ENCODE data around the gene KIAA1549. TPM values are rescaled to one million over a fixed set of nuclear protein-coding genes. Genes with fewer than 3 reads are reported as not detected.
A peak's percentile ranks its signal among the peaks of the same experiment; 100 is the strongest.

Gene KIAA1549
- total RNA-seq, 1 donor from 2014 or later = 12.2 TPM

- no peak for DNase-seq (ENCODE audit: extremely low spot score, unreplicated experiment)
- TF ChIP-seq CTCF (IDR thresholded peaks at IDR 0.05) = no peak
- no peak overlapping the region for H3K4me3 Mint-ChIP-seq (ENCODE audit: unreplicated experiment)
- no peaks in the 10 kb centered on the region for H3K36me3 Mint-ChIP-seq (ENCODE audit: unreplicated experiment)
- no peaks in the 10 kb centered on the region for H3K27me3 Mint-ChIP-seq (ENCODE audit: unreplicated experiment)
- H3K9me3 Mint-ChIP-seq (ENCODE audit: unreplicated experiment) = no peaks in the 10 kb centered on the region
- peak overlapping the region; percentile 76 for H3K27ac Mint-ChIP-seq (ENCODE audit: unreplicated experiment)
- H3K4me1 Mint-ChIP-seq (ENCODE audit: unreplicated experiment) = peaks cover 41% of the 10 kb centered on the region
Measured at GRCh38 chr7:139022286-139022685, 41.1 kb upstream of the KIAA1549 start.

- Mint-ChIP-seq H3K27me3 (ENCODE audit: unreplicated experiment) (peaks cover 10% of the 10 kb centered on the region), H3K4me3 (ENCODE audit: unreplicated experiment) (no peak overlapping the region), H3K27ac (ENCODE audit: unreplicated experiment) (no peak overlapping the region), H3K9me3 (ENCODE audit: unreplicated experiment) (no peaks in the 10 kb centered on the region), H3K4me1 (ENCODE audit: unreplicated experiment) (peaks cover 37% of the 10 kb centered on the region), H3K36me3 (ENCODE audit: unreplicated experiment) (no peaks in the 10 kb centered on the region)
- DNase-seq (ENCODE audit: extremely low spot score, unreplicated experiment) = no peak
- no peak for TF ChIP-seq CTCF (IDR thresholded peaks at IDR 0.05)
Measured at GRCh38 chr7:139018910-139019309, 37.7 kb upstream of the KIAA1549 start.

- Mint-ChIP-seq H3K27ac (ENCODE audit: unreplicated experiment) (no peak overlapping the region), H3K4me1 (ENCODE audit: unreplicated experiment) (peaks cover 18% of the 10 kb centered on the region), H3K4me3 (ENCODE audit: unreplicated experiment) (no peak overlapping the region), H3K27me3 (ENCODE audit: unreplicated experiment) (peaks cover 12% of the 10 kb centered on the region), H3K36me3 (ENCODE audit: unreplicated experiment) (no peaks in the 10 kb centered on the region), H3K9me3 (ENCODE audit: unreplicated experiment) (no peaks in the 10 kb centered on the region)
- DNase-seq (ENCODE audit: extremely low spot score, unreplicated experiment) = no peak
- peak; percentile 82 for TF ChIP-seq CTCF (IDR thresholded peaks at IDR 0.05)
Measured at GRCh38 chr7:139016931-139017511, 35.8 kb upstream of the KIAA1549 start.

GRCh38 chr7:139011373-139011772, 30.2 kb upstream of the KIAA1549 start:
- peak; percentile 13 for DNase-seq (ENCODE audit: extremely low spot score, unreplicated experiment)
- TF ChIP-seq CTCF (IDR thresholded peaks at IDR 0.05) = no peak
- Mint-ChIP-seq H3K4me1 (ENCODE audit: unreplicated experiment) (no peaks in the 10 kb centered on the region), H3K27me3 (ENCODE audit: unreplicated experiment) (peaks cover 12% of the 10 kb centered on the region), H3K9me3 (ENCODE audit: unreplicated experiment) (no peaks in the 10 kb centered on the region), H3K4me3 (ENCODE audit: unreplicated experiment) (no peak overlapping the region), H3K36me3 (ENCODE audit: unreplicated experiment) (no peaks in the 10 kb centered on the region), H3K27ac (ENCODE audit: unreplicated experiment) (no peak overlapping the region)

- Mint-ChIP-seq H3K27ac (ENCODE audit: unreplicated experiment) (no peak overlapping the region), H3K4me3 (ENCODE audit: unreplicated experiment) (no peak overlapping the region), H3K27me3 (ENCODE audit: unreplicated experiment) (peaks cover 35% of the 10 kb centered on the region), H3K9me3 (ENCODE audit: unreplicated experiment) (peaks cover 18% of the 10 kb centered on the region), H3K4me1 (ENCODE audit: unreplicated experiment) (no peaks in the 10 kb centered on the region), H3K36me3 (ENCODE audit: unreplicated experiment) (no peaks in the 10 kb centered on the region)
- no peak for TF ChIP-seq CTCF (IDR thresholded peaks at IDR 0.05)
- peak; percentile 5 for DNase-seq (ENCODE audit: extremely low spot score, unreplicated experiment)
Measured at GRCh38 chr7:139004321-139005090, 23.3 kb upstream of the KIAA1549 start.
